ENCODE measurements around the gene CSAG2. TPM values are rescaled to one million over a fixed set of nuclear protein-coding genes. Genes with fewer than 3 reads are reported as not detected.

CSAG2 gene
- polyA plus RNA-seq, 1 donor from 2014 or later: not detected

GRCh38 chrX:152663086-152663485 lies 46.0 kb downstream of the CSAG2 start:
- no peak overlapping the region for H3K27ac ChIP-seq (ENCODE audit: low read length)
- H3K9ac ChIP-seq (ENCODE audit: low read length): no peak overlapping the region
- H3K79me2 ChIP-seq (replicated peaks; ENCODE audit: insufficient read depth, low read length): no peaks in the 10 kb centered on the region
- no peak overlapping the region for H3K4me3 ChIP-seq (ENCODE audit: low read length)
- no peaks in the 10 kb centered on the region for H4K20me1 ChIP-seq (ENCODE audit: insufficient read depth)
- H3K4me2 ChIP-seq (ENCODE audit: low read length): no peak overlapping the region
- no peaks in the 10 kb centered on the region for H3K9me2 ChIP-seq (ENCODE audit: insufficient read depth, low read length)
- H3K9me3 ChIP-seq (ENCODE audit: low read length): no peaks in the 10 kb centered on the region
- TF ChIP-seq EP300 (conservative IDR thresholded peaks at IDR 0.05; ENCODE audit: poor library complexity, severe bottlenecking) (no peak), SMC3 (conservative IDR thresholded peaks at IDR 0.05; ENCODE audit: poor library complexity) (no peak), RAD21 (conservative IDR thresholded peaks at IDR 0.05) (no peak), REST (IDR thresholded peaks at IDR 0.05; ENCODE audit: borderline replicate concordance) (no peak), POLR2AphosphoS5 (IDR thresholded peaks at IDR 0.05) (no peak), MXI1 (conservative IDR thresholded peaks at IDR 0.05; ENCODE audit: poor library complexity, severe bottlenecking) (no peak), CTCF (IDR thresholded peaks at IDR 0.05; ENCODE audit: poor library complexity, severe bottlenecking) (no peak), TAF1 (IDR thresholded peaks at IDR 0.05; ENCODE audit: low read depth) (no peak)
- H3K27me3 ChIP-seq (ENCODE audit: insufficient read depth, low read depth, low read length): no peaks in the 10 kb centered on the region
- no peak overlapping the region for H2AFZ ChIP-seq (ENCODE audit: low read depth, low read length)
- no peaks in the 10 kb centered on the region for H3F3A ChIP-seq (ENCODE audit: insufficient read depth, low read length, poor library complexity, severe bottlenecking)
- no peaks in the 10 kb centered on the region for H3K36me3 ChIP-seq (ENCODE audit: insufficient read depth, low read length)

DNA sequence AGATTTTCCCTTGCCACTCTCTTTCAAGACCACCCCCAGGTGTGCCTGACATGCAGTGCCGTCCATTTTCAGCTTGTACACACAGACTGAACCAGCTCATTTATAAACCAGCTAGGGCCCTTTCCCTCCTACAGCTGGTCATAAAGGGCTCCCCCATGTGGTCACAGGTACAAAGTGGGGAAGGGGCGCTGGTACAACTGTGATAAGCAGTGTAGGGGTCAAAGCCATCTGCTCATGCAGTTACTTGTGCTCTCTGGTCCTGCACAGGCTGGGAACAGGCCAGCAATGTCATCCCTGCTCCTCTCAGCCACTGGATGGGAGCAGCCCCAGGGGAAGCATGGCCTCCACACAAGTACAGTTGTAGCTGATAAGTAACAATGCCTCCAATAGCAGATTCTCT lies 50.8 kb downstream of the CSAG2 start:
- Histone ChIP-seq H3F3A (ENCODE audit: insufficient read depth, low read length, poor library complexity, severe bottlenecking) (no peaks in the 10 kb centered on the region), H3K4me3 (ENCODE audit: low read length) (no peak overlapping the region), H4K20me1 (ENCODE audit: insufficient read depth) (no peaks in the 10 kb centered on the region), H3K9me3 (ENCODE audit: low read length) (no peaks in the 10 kb centered on the region), H3K9me2 (ENCODE audit: insufficient read depth, low read length) (no peaks in the 10 kb centered on the region), H3K27ac (ENCODE audit: low read length) (no peak overlapping the region), H3K4me2 (ENCODE audit: low read length) (no peak overlapping the region), H2AFZ (ENCODE audit: low read depth, low read length) (no peak overlapping the region), H3K9ac (ENCODE audit: low read length) (no peak overlapping the region), H3K79me2 (replicated peaks; ENCODE audit: insufficient read depth, low read length) (no peaks in the 10 kb centered on the region), H3K27me3 (ENCODE audit: insufficient read depth, low read depth, low read length) (no peaks in the 10 kb centered on the region), H3K36me3 (ENCODE audit: insufficient read depth, low read length) (no peaks in the 10 kb centered on the region)
- no peak for TF ChIP-seq CTCF (IDR thresholded peaks at IDR 0.05; ENCODE audit: poor library complexity, severe bottlenecking)
- TF ChIP-seq EP300 (conservative IDR thresholded peaks at IDR 0.05; ENCODE audit: poor library complexity, severe bottlenecking): no peak
- TF ChIP-seq MXI1 (conservative IDR thresholded peaks at IDR 0.05; ENCODE audit: poor library complexity, severe bottlenecking): no peak
- no peak for TF ChIP-seq EZH2 (IDR thresholded peaks at IDR 0.05; ENCODE audit: borderline replicate concordance, insufficient read depth, low read length, poor library complexity, severe bottlenecking)
- TF ChIP-seq POLR2AphosphoS5 (IDR thresholded peaks at IDR 0.05): no peak
- no peak for TF ChIP-seq REST (IDR thresholded peaks at IDR 0.05; ENCODE audit: borderline replicate concordance)
- TF ChIP-seq SMC3 (conservative IDR thresholded peaks at IDR 0.05; ENCODE audit: poor library complexity): no peak
- TF ChIP-seq TAF1 (IDR thresholded peaks at IDR 0.05; ENCODE audit: low read depth): no peak
- TF ChIP-seq RAD21 (conservative IDR thresholded peaks at IDR 0.05): no peak

Measured in neural cell (in vitro differentiated cells).